ENCODE measurements around the gene ZFAND2B.

Gene ZFAND2B

DNA sequence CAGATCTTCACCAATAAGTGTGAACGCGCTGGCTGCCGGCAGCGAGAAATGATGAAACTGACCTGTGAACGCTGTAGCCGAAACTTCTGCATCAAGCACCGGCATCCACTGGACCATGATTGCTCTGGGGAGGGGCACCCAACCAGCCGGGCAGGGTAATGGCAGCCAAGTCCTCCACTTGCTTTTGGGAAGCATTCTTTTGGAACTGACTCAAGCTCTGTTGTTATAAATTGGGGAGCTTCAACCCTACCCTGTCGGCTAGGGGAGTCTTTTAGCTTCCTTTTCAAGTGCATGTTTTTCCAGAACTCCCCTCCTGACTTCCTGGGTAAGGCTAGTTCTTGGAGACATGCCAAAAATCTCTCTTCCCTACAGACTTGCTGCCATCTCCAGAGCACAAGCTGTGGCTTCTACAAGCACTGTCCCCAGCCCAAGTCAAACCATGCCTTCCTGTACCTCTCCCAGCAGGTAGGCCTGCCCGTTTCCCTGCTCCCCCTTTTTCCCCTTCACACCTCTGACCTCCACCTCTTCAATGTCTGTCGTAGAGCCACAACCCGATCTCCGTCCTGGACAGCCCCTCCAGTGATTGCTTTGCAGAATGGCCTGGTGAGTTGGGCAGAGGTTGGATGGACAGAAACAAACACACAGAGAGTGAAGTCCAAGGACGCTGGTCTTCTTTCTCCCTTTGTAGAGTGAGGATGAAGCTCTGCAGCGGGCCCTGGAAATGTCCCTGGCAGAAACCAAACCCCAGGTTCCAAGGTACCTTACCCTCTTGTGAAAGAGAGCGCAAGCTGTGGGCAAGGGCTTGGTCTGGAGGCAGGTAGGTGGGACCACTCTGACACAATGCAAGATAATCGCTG is 1.5 kb downstream of the ZFAND2B start:
- Histone ChIP-seq H3K27me3 (ENCODE audit: insufficient read depth, low read length) (no peaks in the 10 kb centered on the region), H3K4me3 (ENCODE audit: low read length) (no peak overlapping the region), H3K36me3 (ENCODE audit: insufficient read depth, low read length) (peaks cover 43% of the 10 kb centered on the region), H3K9ac (ENCODE audit: low read depth, low read length) (no peak overlapping the region), H3K27ac (ENCODE audit: low read depth, low read length) (no peak overlapping the region), H3K9me3 (ENCODE audit: insufficient read depth, low read depth, low read length) (no peaks in the 10 kb centered on the region), H3K4me1 (ENCODE audit: insufficient read depth, low read length) (0 out of 2 replicates have a peak, but pooled peaks cover 3% of the 10 kb centered on the region)
- WGBS, result 92% methylated on average over 17 of the region's 17 CpGs

DNA sequence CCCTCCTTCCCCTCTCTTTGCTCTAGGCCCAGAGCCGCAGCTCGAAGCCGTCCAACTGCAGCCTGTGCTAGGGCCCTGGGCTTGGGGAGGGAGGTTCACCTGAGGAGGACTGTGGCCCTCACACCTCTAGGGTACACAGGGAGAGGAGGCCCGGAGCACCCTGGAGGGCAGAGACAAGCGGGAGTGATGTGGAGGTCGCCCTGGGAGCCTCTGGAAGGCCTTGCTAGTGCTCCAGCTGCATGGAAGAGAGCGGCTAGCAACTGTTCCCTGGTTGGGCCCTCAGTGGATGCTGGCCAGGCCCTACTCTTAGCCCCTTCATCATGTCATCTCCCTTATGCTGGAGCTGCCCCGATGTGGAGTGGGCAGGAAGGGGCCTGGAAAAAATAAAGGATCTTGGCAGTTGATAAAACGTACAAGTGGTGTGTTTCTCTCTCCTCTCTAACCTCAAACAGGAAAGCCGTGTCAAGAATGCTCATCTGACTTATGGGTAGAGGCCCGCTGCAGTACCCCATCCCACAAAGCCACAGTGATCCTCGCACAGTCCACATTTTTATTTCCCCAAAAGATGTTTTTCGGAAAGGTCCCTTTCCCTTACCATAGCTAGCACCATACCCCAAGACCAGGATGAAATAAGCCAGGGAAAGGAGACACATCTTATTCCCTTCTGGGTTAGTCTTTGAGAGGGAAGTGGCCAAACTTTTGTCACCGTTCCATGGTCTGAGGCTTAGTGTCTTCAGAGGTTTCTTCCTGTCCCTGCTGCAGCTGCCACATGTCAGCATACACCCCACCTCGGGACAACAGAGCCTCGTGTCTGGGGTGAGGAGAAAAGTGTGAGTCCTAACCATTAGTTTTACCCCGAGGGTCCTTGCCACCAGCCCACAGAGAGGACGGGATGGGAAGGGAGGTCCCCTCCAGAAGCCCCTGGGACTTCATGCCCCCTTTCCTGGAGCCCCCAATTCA is 2.9 kb downstream of the ZFAND2B start:
- WGBS, result 95% methylated on average over 17 of the region's 18 CpGs
- Histone ChIP-seq H3K9me3 (ENCODE audit: insufficient read depth, low read depth, low read length) (no peaks in the 10 kb centered on the region), H3K27ac (ENCODE audit: low read depth, low read length) (no peak overlapping the region), H3K36me3 (ENCODE audit: insufficient read depth, low read length) (peaks cover 57% of the 10 kb centered on the region), H3K4me1 (ENCODE audit: insufficient read depth, low read length) (0 out of 2 replicates have a peak, but pooled peaks cover 3% of the 10 kb centered on the region), H3K4me3 (ENCODE audit: low read length) (no peak overlapping the region), H3K9ac (ENCODE audit: low read depth, low read length) (no peak overlapping the region), H3K27me3 (ENCODE audit: insufficient read depth, low read length) (no peaks in the 10 kb centered on the region)

DNA sequence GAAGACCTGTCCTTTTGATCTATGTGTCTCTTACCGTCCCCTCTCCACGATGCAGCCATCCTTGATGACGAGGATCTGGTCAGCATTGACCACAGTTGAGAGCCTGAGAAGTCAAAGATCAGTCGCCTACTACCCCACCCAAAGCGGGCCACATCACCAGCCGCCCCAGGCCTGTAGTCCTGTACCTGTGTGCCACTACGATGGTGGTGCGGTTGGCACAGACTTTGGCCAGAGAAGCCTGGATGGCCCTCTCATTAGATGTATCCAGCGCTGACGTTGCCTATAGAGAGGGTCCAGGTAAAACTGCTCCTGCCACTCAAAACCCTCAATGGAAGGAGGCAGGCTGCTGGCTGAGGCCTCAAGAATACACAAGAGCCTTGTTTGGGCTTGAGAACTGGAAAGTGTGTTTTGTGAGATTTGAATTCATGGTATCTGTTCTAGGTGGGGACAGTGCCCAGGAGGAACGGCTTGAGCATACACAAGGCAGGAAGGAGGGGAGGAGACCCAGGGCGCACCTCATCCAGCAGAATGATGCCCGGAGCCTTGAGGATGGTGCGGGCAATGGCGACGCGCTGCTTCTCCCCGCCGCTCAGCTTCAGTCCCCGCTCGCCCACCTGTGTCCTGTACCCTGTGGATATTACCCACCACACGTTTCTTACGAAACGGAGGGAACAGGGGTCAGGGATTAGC is 3.8 kb downstream of the ZFAND2B start:
- Histone ChIP-seq H3K27ac (ENCODE audit: low read depth, low read length) (no peak overlapping the region), H3K9ac (ENCODE audit: low read depth, low read length) (no peak overlapping the region), H3K4me3 (ENCODE audit: low read length) (no peak overlapping the region), H3K27me3 (ENCODE audit: insufficient read depth, low read length) (no peaks in the 10 kb centered on the region), H3K9me3 (ENCODE audit: insufficient read depth, low read depth, low read length) (no peaks in the 10 kb centered on the region), H3K36me3 (ENCODE audit: insufficient read depth, low read length) (peaks cover 65% of the 10 kb centered on the region), H3K4me1 (ENCODE audit: insufficient read depth, low read length) (0 out of 2 replicates have a peak, but pooled peaks cover 3% of the 10 kb centered on the region)
- 95% methylated on average over 24 of the region's 24 CpGs for WGBS

DNA sequence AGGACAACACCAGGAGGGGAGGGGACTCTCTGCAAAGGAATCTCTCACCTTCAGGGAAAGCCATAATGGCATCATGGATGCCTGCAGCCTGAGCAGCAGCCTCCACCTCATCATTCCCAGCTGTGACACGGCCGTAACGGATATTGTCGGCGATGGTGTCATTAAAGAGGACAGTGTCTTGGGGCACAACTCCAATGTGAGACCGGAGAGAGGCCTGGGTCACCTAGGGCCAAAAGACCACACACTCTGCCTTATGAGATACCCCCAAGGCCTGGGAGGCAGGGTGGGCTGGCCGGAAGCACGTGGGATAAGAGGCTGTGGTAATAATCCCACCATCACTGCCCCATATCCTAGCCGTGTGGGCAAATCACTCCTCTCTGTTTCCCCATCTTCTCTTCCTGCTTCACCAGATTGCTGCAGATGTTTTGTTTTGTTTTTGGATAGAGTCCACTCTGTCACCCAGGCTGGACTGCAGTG is 4.3 kb downstream of the ZFAND2B start:
- Histone ChIP-seq H3K4me1 (ENCODE audit: insufficient read depth, low read length) (0 out of 2 replicates have a peak, but pooled peaks cover 3% of the 10 kb centered on the region), H3K9ac (ENCODE audit: low read depth, low read length) (no peak overlapping the region), H3K4me3 (ENCODE audit: low read length) (no peak overlapping the region), H3K27me3 (ENCODE audit: insufficient read depth, low read length) (no peaks in the 10 kb centered on the region), H3K27ac (ENCODE audit: low read depth, low read length) (no peak overlapping the region), H3K9me3 (ENCODE audit: insufficient read depth, low read depth, low read length) (no peaks in the 10 kb centered on the region), H3K36me3 (ENCODE audit: insufficient read depth, low read length) (peaks cover 66% of the 10 kb centered on the region)
- 92% methylated on average over 9 of the region's 9 CpGs for WGBS

DNA sequence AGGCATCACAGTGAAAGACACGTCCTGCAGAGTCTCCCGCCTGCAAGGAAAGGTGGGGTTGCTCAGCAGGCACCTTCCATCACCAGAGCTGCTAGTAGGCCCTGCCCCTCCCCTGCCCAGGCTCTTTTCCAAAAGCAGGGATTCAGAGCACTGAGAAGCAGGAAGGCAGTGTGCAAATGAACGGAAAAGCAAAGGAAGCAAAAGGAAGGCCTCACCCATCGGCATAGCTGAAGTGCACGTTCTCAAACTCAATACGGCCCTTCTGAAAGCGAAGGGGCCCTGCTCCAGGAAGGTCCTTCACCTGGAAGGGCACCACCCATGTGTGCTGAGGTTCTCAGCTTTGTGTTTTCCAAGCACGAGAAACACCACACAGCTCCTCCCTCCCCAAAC is 6.4 kb downstream of the ZFAND2B start:
- H3K9me3 ChIP-seq (ENCODE audit: insufficient read depth, low read depth, low read length), result no peaks in the 10 kb centered on the region
- no peaks in the 10 kb centered on the region for H3K27me3 ChIP-seq (ENCODE audit: insufficient read depth, low read length)
- 95% methylated on average over 8 of the region's 8 CpGs for WGBS
- peaks cover 64% of the 10 kb centered on the region for H3K36me3 ChIP-seq (ENCODE audit: insufficient read depth, low read length)
- H3K4me1 ChIP-seq (ENCODE audit: insufficient read depth, low read length), result peaks cover 6% of the 10 kb centered on the region
- no peak overlapping the region for H3K9ac ChIP-seq (ENCODE audit: low read depth, low read length)
- H3K4me3 ChIP-seq (ENCODE audit: low read length), result no peak overlapping the region
- no peak overlapping the region for H3K27ac ChIP-seq (ENCODE audit: low read depth, low read length)

DNA sequence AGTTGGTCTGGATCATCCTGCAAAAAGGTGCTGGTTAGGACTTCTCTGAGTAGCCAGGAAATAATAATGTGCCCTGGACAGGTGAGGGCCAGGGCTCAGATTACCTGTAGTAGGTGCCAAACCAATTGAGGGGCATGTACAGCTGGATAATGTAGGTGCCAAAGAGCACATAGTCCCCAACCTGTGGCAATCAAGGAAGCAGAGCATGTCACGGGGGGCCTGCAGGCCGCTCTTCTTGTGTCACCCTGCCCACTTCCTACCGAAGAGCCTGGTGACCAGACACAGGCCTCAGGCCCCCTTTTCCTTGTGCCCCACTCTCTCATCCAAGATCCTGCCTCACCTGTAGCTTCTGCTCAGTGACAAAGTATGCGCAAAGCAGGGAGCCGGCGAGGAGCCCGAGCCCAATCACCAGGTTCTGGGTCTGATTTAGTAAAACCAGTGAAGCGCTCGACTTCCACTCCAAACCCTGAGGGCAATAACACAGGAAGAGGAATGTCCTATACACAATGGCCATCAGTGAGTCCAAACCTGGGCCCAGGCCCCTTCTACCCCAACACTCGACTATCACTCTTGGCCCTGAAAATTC is 7.0 kb downstream of the ZFAND2B start:
- 97% methylated on average over 10 of the region's 10 CpGs for WGBS
- Histone ChIP-seq H3K4me1 (ENCODE audit: insufficient read depth, low read length) (peaks cover 7% of the 10 kb centered on the region), H3K27ac (ENCODE audit: low read depth, low read length) (no peak overlapping the region), H3K36me3 (ENCODE audit: insufficient read depth, low read length) (peaks cover 58% of the 10 kb centered on the region), H3K27me3 (ENCODE audit: insufficient read depth, low read length) (no peaks in the 10 kb centered on the region), H3K4me3 (ENCODE audit: low read length) (no peak overlapping the region), H3K9ac (ENCODE audit: low read depth, low read length) (no peak overlapping the region), H3K9me3 (ENCODE audit: insufficient read depth, low read depth, low read length) (no peaks in the 10 kb centered on the region)

DNA sequence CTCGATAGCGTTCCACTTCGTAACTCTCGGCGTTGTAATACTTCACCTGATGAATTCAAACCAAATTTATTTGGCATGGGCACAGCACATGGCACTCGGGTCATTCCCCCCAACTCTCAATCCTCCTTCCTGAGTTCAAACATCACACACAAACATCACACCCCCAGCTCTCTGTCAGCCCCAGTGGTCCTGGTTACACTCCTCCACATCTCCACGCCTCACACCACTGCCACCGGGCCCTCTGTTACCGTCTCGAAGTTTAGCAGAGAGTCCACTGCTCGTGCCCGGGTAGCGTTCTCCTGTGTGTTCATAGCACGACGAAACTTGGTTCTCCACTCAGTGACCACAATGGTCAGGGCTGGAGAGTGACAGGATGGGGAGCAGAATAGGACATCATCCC is 7.6 kb downstream of the ZFAND2B start:
- Histone ChIP-seq H3K27me3 (ENCODE audit: insufficient read depth, low read length) (no peaks in the 10 kb centered on the region), H3K36me3 (ENCODE audit: insufficient read depth, low read length) (peaks cover 53% of the 10 kb centered on the region), H3K4me3 (ENCODE audit: low read length) (no peak overlapping the region), H3K27ac (ENCODE audit: low read depth, low read length) (no peak overlapping the region), H3K9ac (ENCODE audit: low read depth, low read length) (no peak overlapping the region), H3K9me3 (ENCODE audit: insufficient read depth, low read depth, low read length) (no peaks in the 10 kb centered on the region), H3K4me1 (ENCODE audit: insufficient read depth, low read length) (peaks cover 7% of the 10 kb centered on the region)
- 96% methylated on average over 15 of the region's 15 CpGs for WGBS

DNA sequence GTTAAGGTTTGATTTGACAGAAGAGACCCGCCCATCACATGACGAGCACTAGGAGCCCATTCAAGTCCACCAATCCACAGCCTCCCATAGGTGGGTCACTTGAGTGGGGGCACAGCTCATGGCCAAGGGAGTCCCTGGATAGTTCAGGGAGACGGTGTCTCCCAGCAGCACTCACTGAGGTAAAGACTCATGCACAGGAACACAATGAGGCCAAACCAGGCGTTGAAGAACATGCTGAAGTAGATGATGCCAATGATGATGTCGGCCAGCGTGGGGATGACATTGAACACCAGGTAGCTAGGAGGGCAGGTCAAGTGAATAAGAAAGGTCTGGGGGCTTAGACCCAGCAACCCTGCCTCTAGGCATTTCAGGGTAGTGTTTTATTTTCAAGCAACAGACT is 8.2 kb downstream of the ZFAND2B start:
- no peak overlapping the region for H3K9ac ChIP-seq (ENCODE audit: low read depth, low read length)
- 95% methylated on average over 6 of the region's 6 CpGs for WGBS
- no peak overlapping the region for H3K27ac ChIP-seq (ENCODE audit: low read depth, low read length)
- H3K27me3 ChIP-seq (ENCODE audit: insufficient read depth, low read length), result no peaks in the 10 kb centered on the region
- H3K4me1 ChIP-seq (ENCODE audit: insufficient read depth, low read length), result peaks cover 7% of the 10 kb centered on the region
- H3K9me3 ChIP-seq (ENCODE audit: insufficient read depth, low read depth, low read length), result no peaks in the 10 kb centered on the region
- no peak overlapping the region for H3K4me3 ChIP-seq (ENCODE audit: low read length)
- peaks cover 49% of the 10 kb centered on the region for H3K36me3 ChIP-seq (ENCODE audit: insufficient read depth, low read length)

DNA sequence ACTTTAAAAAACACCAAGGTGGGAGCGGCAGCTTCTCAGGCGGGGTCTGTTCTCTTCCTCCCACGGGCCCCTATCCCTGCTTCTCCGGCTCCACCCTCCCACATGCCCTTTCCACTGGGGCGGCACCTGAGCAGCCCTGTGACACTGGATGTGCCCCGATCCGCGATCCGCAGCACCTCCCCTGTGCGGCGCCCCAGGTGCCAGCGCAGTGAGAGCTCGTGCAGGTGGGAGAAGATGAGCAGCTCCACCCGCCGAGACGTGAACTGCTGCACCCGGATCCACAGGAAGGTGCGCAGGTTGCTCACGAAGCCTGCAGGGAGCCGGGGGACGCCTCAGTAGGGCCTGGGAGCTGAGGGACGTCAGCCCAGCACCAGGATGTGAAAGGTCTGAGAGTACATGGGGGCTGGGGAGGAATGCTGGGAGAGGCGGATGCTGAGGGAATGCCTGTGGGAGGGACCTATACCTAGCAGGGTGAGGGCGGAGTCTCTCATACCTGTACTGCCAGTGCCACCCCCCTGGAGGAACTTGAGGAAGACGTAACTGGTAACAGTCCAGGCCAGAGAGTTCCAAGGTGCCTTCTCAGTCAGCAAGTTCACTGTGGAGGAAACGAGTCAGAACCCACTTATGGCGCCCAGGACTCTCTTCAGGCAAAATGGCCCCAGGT is 9.4 kb downstream of the ZFAND2B start:
- Histone ChIP-seq H3K4me3 (ENCODE audit: low read length) (no peak overlapping the region), H3K27me3 (ENCODE audit: insufficient read depth, low read length) (no peaks in the 10 kb centered on the region), H3K36me3 (ENCODE audit: insufficient read depth, low read length) (peaks cover 47% of the 10 kb centered on the region), H3K9ac (ENCODE audit: low read depth, low read length) (no peak overlapping the region), H3K4me1 (ENCODE audit: insufficient read depth, low read length) (peaks cover 7% of the 10 kb centered on the region), H3K9me3 (ENCODE audit: insufficient read depth, low read depth, low read length) (no peaks in the 10 kb centered on the region), H3K27ac (ENCODE audit: low read depth, low read length) (no peak overlapping the region)
- 93% methylated on average over 27 of the region's 27 CpGs for WGBS

DNA sequence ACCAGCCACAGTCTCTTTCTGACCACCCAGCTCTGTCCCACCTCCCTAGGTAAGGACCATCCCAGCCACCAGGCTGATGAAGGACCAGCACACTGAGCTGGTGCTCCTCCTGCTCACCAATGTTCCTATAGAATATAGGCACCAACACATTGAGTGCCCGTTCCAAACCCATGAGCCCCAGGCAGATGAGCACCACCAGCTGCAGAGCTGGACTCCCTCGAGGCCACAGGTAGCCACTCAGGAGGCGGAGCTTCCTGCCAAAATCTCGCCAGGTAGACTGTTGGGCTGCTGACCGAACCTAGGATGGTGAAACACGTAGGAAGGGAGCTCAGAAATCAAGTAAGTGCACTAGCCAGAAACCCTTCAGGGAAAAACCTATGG is 9.9 kb downstream of the ZFAND2B start:
- peaks cover 49% of the 10 kb centered on the region for H3K36me3 ChIP-seq (ENCODE audit: insufficient read depth, low read length)
- no peaks in the 10 kb centered on the region for H3K9me3 ChIP-seq (ENCODE audit: insufficient read depth, low read depth, low read length)
- H3K27me3 ChIP-seq (ENCODE audit: insufficient read depth, low read length), result no peaks in the 10 kb centered on the region
- H3K4me1 ChIP-seq (ENCODE audit: insufficient read depth, low read length), result peaks cover 7% of the 10 kb centered on the region
- H3K9ac ChIP-seq (ENCODE audit: low read depth, low read length), result no peak overlapping the region
- H3K27ac ChIP-seq (ENCODE audit: low read depth, low read length), result no peak overlapping the region
- WGBS, result 89% methylated on average over 6 of the region's 6 CpGs
- no peak overlapping the region for H3K4me3 ChIP-seq (ENCODE audit: low read length)

Measured in HUES64 (cell line).